NB4 (cell line): ENCODE results near the gene LINC01488.
A peak's percentile ranks its signal among the peaks of the same experiment; 100 is the strongest.

ENCODE experiments used
- DNase-seq: peaks from one replicate; pipeline ENCODE4 v3.0.0; 2010; ENCODE audit warnings: low read depth
- H3K4me3 ChIP-seq: one replicate; pipeline ENCODE4 v1.5.1; 2011; ENCODE audit warnings: mild to moderate bottlenecking, low read depth, low read length, moderate library complexity
- CTCF ChIP-seq: IDR thresholded peaks from one replicate; pipeline ENCODE4 v1.5.1; 2012; ENCODE audit warnings: low read depth, low read length
- MAX ChIP-seq: IDR thresholded peaks from 2 replicates; pipeline ENCODE4 v1.6.1; 2011; ENCODE audit warnings: low read depth, low read length
- MYC ChIP-seq: IDR thresholded peaks from 2 replicates; pipeline ENCODE4 v1.6.1; 2011; ENCODE audit warnings: low read depth, low read length
- POLR2A ChIP-seq: IDR thresholded peaks from 2 replicates; pipeline ENCODE4 v1.6.1; 2011; ENCODE audit warnings: mild to moderate bottlenecking; ENCODE audit not compliant: insufficient read length; ENCODE audit errors: extremely low read depth

Gene LINC01488

GRCh38 chr11:69463995-69464960, 17.2 kb upstream of the LINC01488 start:
- DNase-seq, result no peak
- TF ChIP-seq MYC (no peak), POLR2A (no peak), CTCF (no peak), MAX (no peak)
- H3K4me3 ChIP-seq, result no peak overlapping the region

- TF ChIP-seq MAX, result no peak
- no peak for TF ChIP-seq MYC
- TF ChIP-seq POLR2A, result no peak
- no peak for TF ChIP-seq CTCF
- no peak overlapping the region for H3K4me3 ChIP-seq
- DNase-seq, result peak; percentile 22
Observed at GRCh38 chr11:69465236-69466000, 16.0 kb upstream of the LINC01488 start.

GRCh38 chr11:69466039-69466438, 15.4 kb upstream of the LINC01488 start:
- H3K4me3 ChIP-seq, result no peak overlapping the region
- TF ChIP-seq POLR2A (no peak), MYC (no peak), CTCF (no peak), MAX (no peak)
- DNase-seq, result no peak

GRCh38 chr11:69467196-69467595, 14.3 kb upstream of the LINC01488 start:
- TF ChIP-seq MAX, result no peak
- TF ChIP-seq MYC, result no peak
- no peak for TF ChIP-seq CTCF
- no peak for TF ChIP-seq POLR2A
- no peak overlapping the region for H3K4me3 ChIP-seq
- no peak for DNase-seq

- no peak for DNase-seq
- TF ChIP-seq MYC, result no peak
- TF ChIP-seq CTCF, result no peak
- no peak for TF ChIP-seq MAX
- TF ChIP-seq POLR2A, result no peak
Observed at GRCh38 chr11:69467646-69468045, 13.8 kb upstream of the LINC01488 start.

More at GRCh38 chr11:69467646-69468045, 13.8 kb upstream of the LINC01488 start:
- no peak overlapping the region for H3K4me3 ChIP-seq
